ENCODE measurements around the gene BABAM2. TPM values are rescaled to one million over a fixed set of nuclear protein-coding genes. Genes with fewer than 3 reads are reported as not detected.
"Not testable (repeated sequence)": the region's sequence is repeated elsewhere in the genome, so short reads cannot be mapped to it uniquely, and the experiment has no call there.

BABAM2 gene
- polyA plus RNA-seq, 2 donors: 9.1 to 18.0 TPM

DNA sequence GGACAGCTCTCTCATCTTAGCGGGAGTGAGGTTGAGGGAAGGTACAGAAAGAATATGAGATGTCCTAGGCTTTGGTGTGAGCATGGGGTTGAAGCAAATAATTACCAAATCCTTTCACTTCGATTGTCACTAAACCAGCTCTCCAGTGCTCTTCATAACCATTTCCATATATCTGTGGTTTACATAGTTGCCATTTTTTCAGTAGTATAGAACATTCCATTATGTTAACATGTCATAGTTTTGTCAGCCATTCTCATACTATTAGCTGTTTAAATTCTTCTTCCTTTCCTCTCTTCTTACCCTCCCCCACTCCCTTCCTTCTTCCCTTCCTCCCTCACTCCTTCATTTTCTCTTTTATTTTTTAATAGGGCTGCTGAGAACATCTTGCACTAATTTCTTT, 205.9 kb downstream of the BABAM2 start:
- no peaks in the 10 kb centered on the region for H3K9me3 ChIP-seq (ENCODE audit: control insufficient read depth in 2 of 2, insufficient read depth in 1 of 2, low read depth in 1 of 2, low read length in 1 of 2)
- WGBS, 2 donors: 96 to 97% methylated on average over 2 of the region's 2 CpGs
- no peaks in the 10 kb centered on the region for H3K27me3 ChIP-seq (ENCODE audit: control insufficient read depth in 1 of 2, insufficient read depth in 2 of 2, low read length in 2 of 2)
- peaks cover 0 to 6% of the 10 kb centered on the region in 2 donors for H3K4me1 ChIP-seq (ENCODE audit: control insufficient read depth in 2 of 2, insufficient read depth in 2 of 2, low read length in 1 of 2)
- H3K4me3 ChIP-seq (ENCODE audit: low read depth in 1 of 2, low read length in 2 of 2): no peak overlapping the region
- no peaks in the 10 kb centered on the region for H3K36me3 ChIP-seq (ENCODE audit: control insufficient read depth in 2 of 2, insufficient read depth in 2 of 2, low read length in 1 of 2)
- H3K27ac ChIP-seq (ENCODE audit: low read depth in 2 of 2, low read length in 1 of 2): no peak overlapping the region

GRCh38 chr2:28098501-28099225, 208.1 kb downstream of the BABAM2 start:
- H3K4me1 ChIP-seq (ENCODE audit: control insufficient read depth in 2 of 2, insufficient read depth in 2 of 2, low read length in 1 of 2): peaks cover 0 to 7% of the 10 kb centered on the region in 2 donors
- H3K27me3 ChIP-seq (ENCODE audit: control insufficient read depth in 1 of 2, insufficient read depth in 2 of 2, low read length in 2 of 2): no peaks in the 10 kb centered on the region
- H3K27ac ChIP-seq (ENCODE audit: low read depth in 2 of 2, low read length in 1 of 2): no peak overlapping the region
- no peak overlapping the region for H3K4me3 ChIP-seq (ENCODE audit: low read depth in 1 of 2, low read length in 2 of 2)
- H3K36me3 ChIP-seq (ENCODE audit: control insufficient read depth in 2 of 2, insufficient read depth in 2 of 2, low read length in 1 of 2): no peaks in the 10 kb centered on the region
- H3K9me3 ChIP-seq (ENCODE audit: control insufficient read depth in 2 of 2, insufficient read depth in 1 of 2, low read depth in 1 of 2, low read length in 1 of 2): no peaks in the 10 kb centered on the region
- WGBS, 2 donors: 84 to 87% methylated on average over 4 of the region's 4 CpGs

DNA sequence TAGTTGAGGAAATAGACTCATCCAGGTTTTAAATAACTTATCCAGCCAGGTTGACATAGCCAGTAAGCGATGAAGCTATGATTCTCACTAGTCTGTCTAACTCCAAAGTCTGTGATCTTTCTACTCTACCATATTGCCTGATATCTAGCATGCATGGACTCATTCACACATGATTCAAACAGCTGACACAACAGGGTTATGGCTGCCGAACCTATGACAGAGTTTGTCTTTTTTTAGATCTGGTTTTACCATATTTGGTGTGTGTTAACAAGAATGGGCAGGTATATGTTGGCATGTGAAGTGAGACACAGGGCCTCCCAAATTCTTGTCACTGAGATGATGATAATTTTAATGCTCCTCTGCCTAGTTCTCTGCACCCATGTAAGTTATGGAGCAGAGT, 210.6 kb downstream of the BABAM2 start:
- no peaks in the 10 kb centered on the region for H3K9me3 ChIP-seq (ENCODE audit: control insufficient read depth in 2 of 2, insufficient read depth in 1 of 2, low read depth in 1 of 2, low read length in 1 of 2)
- H3K4me1 ChIP-seq (ENCODE audit: control insufficient read depth in 2 of 2, insufficient read depth in 2 of 2, low read length in 1 of 2): peaks cover 0 to 5% of the 10 kb centered on the region in 2 donors
- H3K36me3 ChIP-seq (ENCODE audit: control insufficient read depth in 2 of 2, insufficient read depth in 2 of 2, low read length in 1 of 2): no peaks in the 10 kb centered on the region
- H3K27me3 ChIP-seq (ENCODE audit: control insufficient read depth in 1 of 2, insufficient read depth in 2 of 2, low read length in 2 of 2): no peaks in the 10 kb centered on the region
- no peak overlapping the region for H3K4me3 ChIP-seq (ENCODE audit: low read depth in 1 of 2, low read length in 2 of 2)
- H3K27ac ChIP-seq (ENCODE audit: low read depth in 2 of 2, low read length in 1 of 2): no peak overlapping the region
- 70 to 75% methylated on average over 2 of the region's 2 CpGs for WGBS, 2 donors

DNA sequence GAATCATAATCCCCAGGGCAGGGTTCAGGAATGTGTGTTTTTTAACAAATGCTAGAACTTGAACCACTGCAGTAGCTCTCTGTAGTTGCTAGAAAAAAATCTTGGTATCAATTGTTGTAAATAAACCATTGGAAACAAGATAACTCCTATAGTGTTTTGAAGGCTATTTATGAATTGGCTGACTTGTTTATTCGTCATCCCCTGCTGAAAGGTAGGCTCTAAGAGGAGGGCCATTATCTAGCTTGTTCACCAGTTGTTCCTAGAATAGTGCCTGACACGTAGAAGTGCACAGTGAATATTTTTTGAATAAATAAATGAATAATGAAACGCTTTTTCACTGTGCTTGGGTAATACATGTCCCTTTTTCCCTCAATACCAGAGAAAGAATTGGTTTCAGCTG, 211.4 kb downstream of the BABAM2 start:
- Histone ChIP-seq H3K27me3 (ENCODE audit: control insufficient read depth in 1 of 2, insufficient read depth in 2 of 2, low read length in 2 of 2) (no peaks in the 10 kb centered on the region), H3K36me3 (ENCODE audit: control insufficient read depth in 2 of 2, insufficient read depth in 2 of 2, low read length in 1 of 2) (no peaks in the 10 kb centered on the region), H3K27ac (ENCODE audit: low read depth in 2 of 2, low read length in 1 of 2) (no peak overlapping the region), H3K9me3 (ENCODE audit: control insufficient read depth in 2 of 2, insufficient read depth in 1 of 2, low read depth in 1 of 2, low read length in 1 of 2) (no peaks in the 10 kb centered on the region), H3K4me3 (ENCODE audit: low read depth in 1 of 2, low read length in 2 of 2) (no peak overlapping the region), H3K4me1 (ENCODE audit: control insufficient read depth in 2 of 2, insufficient read depth in 2 of 2, low read length in 1 of 2) (peaks cover 0 to 5% of the 10 kb centered on the region in 2 donors)
- 81 to 86% methylated on average over 3 of the region's 3 CpGs for WGBS, 2 donors

DNA sequence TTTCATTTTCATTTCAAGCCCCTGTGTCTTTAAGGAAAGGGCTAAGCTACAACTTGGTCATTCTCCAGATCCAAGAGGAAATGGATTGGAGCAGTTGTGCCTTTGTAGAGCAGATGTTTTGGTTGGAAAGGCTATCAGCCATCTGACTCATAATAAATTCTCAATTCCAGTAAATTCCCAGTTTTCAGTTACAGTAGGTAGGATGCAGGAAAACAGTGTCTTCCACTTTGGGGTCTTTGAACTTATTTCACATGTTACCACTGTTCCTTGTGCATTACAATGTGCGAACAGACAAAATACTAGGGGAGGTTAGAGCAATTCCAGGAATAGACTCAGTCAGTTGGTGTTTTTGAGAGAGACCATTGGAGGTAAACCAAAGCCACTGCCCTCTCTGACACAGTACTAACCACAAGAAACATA, 211.9 kb downstream of the BABAM2 start:
- 63 to 70% methylated on average over 1 of the region's 1 CpG for WGBS, 2 donors
- Histone ChIP-seq H3K27ac (ENCODE audit: low read depth in 2 of 2, low read length in 1 of 2) (no peak overlapping the region), H3K9me3 (ENCODE audit: control insufficient read depth in 2 of 2, insufficient read depth in 1 of 2, low read depth in 1 of 2, low read length in 1 of 2) (no peaks in the 10 kb centered on the region), H3K4me1 (ENCODE audit: control insufficient read depth in 2 of 2, insufficient read depth in 2 of 2, low read length in 1 of 2) (peaks cover 0 to 5% of the 10 kb centered on the region in 2 donors), H3K36me3 (ENCODE audit: control insufficient read depth in 2 of 2, insufficient read depth in 2 of 2, low read length in 1 of 2) (no peaks in the 10 kb centered on the region), H3K4me3 (ENCODE audit: low read depth in 1 of 2, low read length in 2 of 2) (no peak overlapping the region), H3K27me3 (ENCODE audit: control insufficient read depth in 1 of 2, insufficient read depth in 2 of 2, low read length in 2 of 2) (no peaks in the 10 kb centered on the region)

GRCh38 chr2:28103611-28104010, 213.1 kb downstream of the BABAM2 start:
- H3K27ac ChIP-seq (ENCODE audit: low read depth in 2 of 2, low read length in 1 of 2): no peak overlapping the region
- WGBS, 2 donors: 87 to 92% methylated on average over 2 of the region's 2 CpGs

GRCh38 chr2:28108143-28108542, 217.6 kb downstream of the BABAM2 start:
- H3K36me3 ChIP-seq (ENCODE audit: control insufficient read depth in 2 of 2, insufficient read depth in 2 of 2, low read length in 1 of 2): no peaks in the 10 kb centered on the region
- no peaks in the 10 kb centered on the region for H3K9me3 ChIP-seq (ENCODE audit: control insufficient read depth in 2 of 2, insufficient read depth in 1 of 2, low read depth in 1 of 2, low read length in 1 of 2)
- H3K4me3 ChIP-seq (ENCODE audit: low read depth in 1 of 2, low read length in 2 of 2): no peak overlapping the region
- no peaks in the 10 kb centered on the region for H3K27me3 ChIP-seq (ENCODE audit: control insufficient read depth in 1 of 2, insufficient read depth in 2 of 2, low read length in 2 of 2)
- no peak overlapping the region for H3K27ac ChIP-seq (ENCODE audit: low read depth in 2 of 2, low read length in 1 of 2)
- no peaks in the 10 kb centered on the region for H3K4me1 ChIP-seq (ENCODE audit: control insufficient read depth in 2 of 2, insufficient read depth in 2 of 2, low read length in 1 of 2)
- WGBS, 2 donors: 79 to 85% methylated on average over 2 of the region's 2 CpGs

More at GRCh38 chr2:28103611-28104010, 213.1 kb downstream of the BABAM2 start:
- Histone ChIP-seq H3K27me3 (ENCODE audit: control insufficient read depth in 1 of 2, insufficient read depth in 2 of 2, low read length in 2 of 2) (no peaks in the 10 kb centered on the region), H3K4me1 (ENCODE audit: control insufficient read depth in 2 of 2, insufficient read depth in 2 of 2, low read length in 1 of 2) (peaks cover 0 to 5% of the 10 kb centered on the region in 2 donors), H3K36me3 (ENCODE audit: control insufficient read depth in 2 of 2, insufficient read depth in 2 of 2, low read length in 1 of 2) (no peaks in the 10 kb centered on the region), H3K4me3 (ENCODE audit: low read depth in 1 of 2, low read length in 2 of 2) (no peak overlapping the region), H3K9me3 (ENCODE audit: control insufficient read depth in 2 of 2, insufficient read depth in 1 of 2, low read depth in 1 of 2, low read length in 1 of 2) (no peaks in the 10 kb centered on the region)

- not testable (repeated sequence) for H3K36me3 ChIP-seq (ENCODE audit: control insufficient read depth in 2 of 2, insufficient read depth in 2 of 2, low read length in 1 of 2); H3K27ac ChIP-seq (ENCODE audit: low read depth in 2 of 2, low read length in 1 of 2); H3K9me3 ChIP-seq (ENCODE audit: control insufficient read depth in 2 of 2, insufficient read depth in 1 of 2, low read depth in 1 of 2, low read length in 1 of 2); H3K4me3 ChIP-seq (ENCODE audit: low read depth in 1 of 2, low read length in 2 of 2); H3K4me1 ChIP-seq (ENCODE audit: control insufficient read depth in 2 of 2, insufficient read depth in 2 of 2, low read length in 1 of 2); H3K27me3 ChIP-seq (ENCODE audit: control insufficient read depth in 1 of 2, insufficient read depth in 2 of 2, low read length in 2 of 2)
Observed at GRCh38 chr2:28113771-28114170, 223.2 kb downstream of the BABAM2 start.

- Histone ChIP-seq H3K9me3 (ENCODE audit: control insufficient read depth in 2 of 2, insufficient read depth in 1 of 2, low read depth in 1 of 2, low read length in 1 of 2) (no peaks in the 10 kb centered on the region), H3K36me3 (ENCODE audit: control insufficient read depth in 2 of 2, insufficient read depth in 2 of 2, low read length in 1 of 2) (no peaks in the 10 kb centered on the region), H3K4me1 (ENCODE audit: control insufficient read depth in 2 of 2, insufficient read depth in 2 of 2, low read length in 1 of 2) (no peaks in the 10 kb centered on the region), H3K27ac (ENCODE audit: low read depth in 2 of 2, low read length in 1 of 2) (no peak overlapping the region), H3K4me3 (ENCODE audit: low read depth in 1 of 2, low read length in 2 of 2) (no peak overlapping the region), H3K27me3 (ENCODE audit: control insufficient read depth in 1 of 2, insufficient read depth in 2 of 2, low read length in 2 of 2) (no peaks in the 10 kb centered on the region)
- WGBS, 2 donors: 77 to 94% methylated on average over 2 of the region's 2 CpGs
Observed at GRCh38 chr2:28117104-28117596, 226.6 kb downstream of the BABAM2 start.

DNA sequence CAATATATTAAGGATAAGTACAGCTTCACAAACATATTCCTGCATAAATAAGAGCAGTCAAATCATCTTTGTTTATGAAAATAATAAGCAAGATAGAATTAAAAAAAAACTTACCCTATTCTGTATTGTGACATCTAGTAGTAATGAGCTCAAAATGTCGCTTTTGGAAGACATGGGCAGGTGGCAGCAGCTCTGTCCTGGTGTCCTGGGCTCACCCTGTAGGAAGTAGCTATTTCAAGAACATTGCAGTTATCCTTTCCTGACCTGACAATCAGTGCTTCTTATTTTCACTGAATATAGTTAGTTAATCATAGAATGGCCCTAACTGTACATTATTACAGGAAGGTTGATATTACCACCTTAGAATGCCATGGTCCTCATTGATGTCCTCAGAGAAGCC, 229.1 kb downstream of the BABAM2 start:
- Histone ChIP-seq H3K36me3 (ENCODE audit: control insufficient read depth in 2 of 2, insufficient read depth in 2 of 2, low read length in 1 of 2) (no peaks in the 10 kb centered on the region), H3K27me3 (ENCODE audit: control insufficient read depth in 1 of 2, insufficient read depth in 2 of 2, low read length in 2 of 2) (no peaks in the 10 kb centered on the region), H3K9me3 (ENCODE audit: control insufficient read depth in 2 of 2, insufficient read depth in 1 of 2, low read depth in 1 of 2, low read length in 1 of 2) (no peaks in the 10 kb centered on the region), H3K4me3 (ENCODE audit: low read depth in 1 of 2, low read length in 2 of 2) (no peak overlapping the region), H3K4me1 (ENCODE audit: control insufficient read depth in 2 of 2, insufficient read depth in 2 of 2, low read length in 1 of 2) (no peaks in the 10 kb centered on the region), H3K27ac (ENCODE audit: low read depth in 2 of 2, low read length in 1 of 2) (no peak overlapping the region)
- WGBS, 2 donors: 93 to 97% methylated on average over 1 of the region's 1 CpG
